ENCODE data around the gene FAM167B.

The FAM167B gene

GRCh38 chr1:32201011-32201855 lies 45.8 kb upstream of the FAM167B start:
- ChIA-PET POLR2A (ENCODE audit: low non-redundant PET) (interaction anchor here (0.7 kb wide), 1 partner anchor 14 kb away, joined by 3 read pairs; no protein-coding TSS in a partner anchor), CTCF (interaction anchor here (1.2 kb wide), 1 partner anchor 14 kb away, joined by 5 read pairs; no protein-coding TSS in a partner anchor)

GRCh38 chr1:32204943-32205361 lies 42.1 kb upstream of the FAM167B start:
- H3K27ac ChIP-seq: peak overlapping the region; percentile 65
- TF ChIP-seq CTCF (conservative IDR thresholded peaks at IDR 0.05; ENCODE audit: low read depth): no peak
- ChIA-PET CTCF (interaction anchor here (2.2 kb wide), 1 partner anchor 11 kb away, joined by 11 read pairs; no protein-coding TSS in a partner anchor), POLR2A (ENCODE audit: low non-redundant PET) (interaction anchor here (0.7 kb wide), 1 partner anchor 25 kb away, joined by 5 read pairs; the partner anchor contains the start of gene TXLNA)
- no peak for DNase-seq (ENCODE audit: low spot score)

More at GRCh38 chr1:32201011-32201855, 45.8 kb upstream of the FAM167B start:
- TF ChIP-seq CTCF (conservative IDR thresholded peaks at IDR 0.05; ENCODE audit: low read depth): no peak
- DNase-seq (ENCODE audit: low spot score): no peak
- H3K27ac ChIP-seq: peak overlapping the region; percentile 71

GRCh38 chr1:32205401-32206370 lies 41.3 kb upstream of the FAM167B start, which contains the start of gene IQCC:
IQCC (plus strand) TSS chr1:32205671; CDS start chr1:32205682, 11 bp downstream.
- ChIA-PET POLR2A (ENCODE audit: low non-redundant PET) (interaction anchor here (0.6 to 0.7 kb wide), 2 partner anchors 26 to 51 kb away, joined by 5 read pairs; partner anchors contain the start of gene TXLNA), CTCF (interaction anchor here (0.6 to 2.2 kb wide), 2 partner anchors 10 to 31 kb away, joined by 3 to 11 read pairs; no protein-coding TSS in a partner anchor)
- peak within 1 kb of the TSS; percentile 65 for H3K27ac ChIP-seq
- DNase-seq (ENCODE audit: low spot score): peak; percentile 85
- TF ChIP-seq CTCF (conservative IDR thresholded peaks at IDR 0.05; ENCODE audit: low read depth): no peak

GRCh38 chr1:32208469-32208868 lies 38.6 kb upstream of the FAM167B start:
- CTCF ChIA-PET: no interaction called here
- no peak for TF ChIP-seq CTCF (conservative IDR thresholded peaks at IDR 0.05; ENCODE audit: low read depth)
- no peak for DNase-seq (ENCODE audit: low spot score)
- POLR2A ChIA-PET (ENCODE audit: low non-redundant PET): no interaction called here
- peak overlapping the region; percentile 52 for H3K27ac ChIP-seq

- ChIA-PET POLR2A (ENCODE audit: low non-redundant PET) (no interaction called here), CTCF (no interaction called here)
- peak; percentile 52 for DNase-seq (ENCODE audit: low spot score)
- H3K27ac ChIP-seq: peak within 1 kb of the TSS; percentile 52
- no peak for TF ChIP-seq CTCF (conservative IDR thresholded peaks at IDR 0.05; ENCODE audit: low read depth)
Observed at GRCh38 chr1:32208891-32209328, 38.1 kb upstream of the FAM167B start, which contains the start of gene DCDC2B. DCDC2B (plus strand) TSS chr1:32209089; CDS start chr1:32209094, 5 bp downstream.
